CD1c-positive myeloid dendritic cell (primary cell): ENCODE data around the gene SLC45A1.

Experiments
- DNase-seq: peaks from one replicate; pipeline ENCODE4 v3.0.0-alpha.2; 2016; ENCODE audit errors: extremely low spot score

The SLC45A1 gene

GRCh38 chr1:8335246-8335645 is 17.3 kb downstream of the SLC45A1 start:
- no peak for DNase-seq

- DNase-seq, result no peak
Observed at GRCh38 chr1:8337776-8338525, 20.0 kb downstream of the SLC45A1 start.

- DNase-seq, result no peak
Observed at GRCh38 chr1:8338526-8339202, 20.8 kb downstream of the SLC45A1 start.

- no peak for DNase-seq
Observed at GRCh38 chr1:8339203-8339600, 21.3 kb downstream of the SLC45A1 start.

- DNase-seq, result no peak
Observed at GRCh38 chr1:8340448-8340847, 22.5 kb downstream of the SLC45A1 start.

GRCh38 chr1:8342325-8342724 is 24.4 kb downstream of the SLC45A1 start:
- DNase-seq, result no peak

- DNase-seq, result no peak
Observed at GRCh38 chr1:8343044-8343443, 25.1 kb downstream of the SLC45A1 start.

GRCh38 chr1:8343464-8344001 is 25.6 kb downstream of the SLC45A1 start:
- DNase-seq, result no peak

GRCh38 chr1:8344893-8345507 is 27.1 kb downstream of the SLC45A1 start:
- no peak for DNase-seq

GRCh38 chr1:8345621-8346415 is 27.9 kb downstream of the SLC45A1 start:
- DNase-seq, result no peak

- no peak for DNase-seq
Observed at GRCh38 chr1:8347635-8348034, 29.7 kb downstream of the SLC45A1 start.

- DNase-seq, result no peak
Observed at GRCh38 chr1:8348047-8348776, 30.3 kb downstream of the SLC45A1 start.

- DNase-seq, result peak; percentile 68
Observed at GRCh38 chr1:8348777-8349472, 31.0 kb downstream of the SLC45A1 start.

GRCh38 chr1:8349473-8349865 is 31.6 kb downstream of the SLC45A1 start:
- no peak for DNase-seq

- DNase-seq, result no peak
Observed at GRCh38 chr1:8349961-8350360, 32.0 kb downstream of the SLC45A1 start.

GRCh38 chr1:8350914-8351684 is 33.2 kb downstream of the SLC45A1 start:
- DNase-seq, result no peak

- DNase-seq, result no peak
Observed at GRCh38 chr1:8351693-8352470, 34.0 kb downstream of the SLC45A1 start.

GRCh38 chr1:8352471-8352845 is 34.5 kb downstream of the SLC45A1 start:
- no peak for DNase-seq
